ENCODE data around the gene SURF1.
"Not testable (repeated sequence)": the region's sequence is repeated elsewhere in the genome, so short reads cannot be mapped to it uniquely, and the experiment has no call there.

Gene SURF1

DNA sequence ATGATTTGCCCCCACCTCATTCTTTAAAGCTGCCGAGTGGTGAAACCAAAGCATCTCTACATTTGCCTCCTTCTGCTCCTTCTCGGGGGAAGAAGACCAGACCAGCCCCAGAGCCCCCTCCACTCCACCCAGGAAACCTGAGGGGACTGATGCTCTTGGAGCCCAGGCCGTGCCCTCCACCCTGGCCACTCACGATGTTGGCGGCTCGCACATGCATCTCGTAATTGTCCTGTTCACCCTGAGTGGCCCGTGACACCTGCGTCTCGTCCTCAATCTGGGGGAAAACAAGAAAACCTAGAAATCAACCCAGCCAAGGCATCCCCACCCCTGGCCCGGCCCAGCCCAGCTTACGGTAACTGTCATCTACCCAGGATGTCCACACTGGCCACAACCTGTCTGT, 11.3 kb downstream of the SURF1 start:
- DNase-seq (ENCODE audit: low read depth in 2 of 2): no peak

DNA sequence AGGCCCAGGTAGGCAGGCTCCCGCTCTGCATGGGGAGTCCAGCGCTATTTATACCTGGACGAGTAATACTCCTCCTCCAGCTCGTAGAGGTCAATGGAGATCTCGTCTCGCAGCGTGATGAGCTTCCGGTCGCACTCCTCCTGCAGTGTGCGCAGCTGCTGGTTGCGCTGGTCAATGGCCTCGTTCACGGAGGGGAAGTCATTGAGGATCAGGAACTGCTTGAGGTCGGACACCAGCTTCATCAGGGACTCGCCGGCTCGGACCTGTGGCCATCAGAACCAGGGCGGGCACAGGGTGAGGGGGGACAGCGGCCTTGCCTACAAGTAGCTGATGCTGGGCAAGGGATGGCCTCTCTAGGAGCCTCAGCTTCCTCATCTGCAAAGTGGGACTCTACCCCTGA, 12.2 kb downstream of the SURF1 start:
- no peak for DNase-seq (ENCODE audit: low read depth in 2 of 2)

DNA sequence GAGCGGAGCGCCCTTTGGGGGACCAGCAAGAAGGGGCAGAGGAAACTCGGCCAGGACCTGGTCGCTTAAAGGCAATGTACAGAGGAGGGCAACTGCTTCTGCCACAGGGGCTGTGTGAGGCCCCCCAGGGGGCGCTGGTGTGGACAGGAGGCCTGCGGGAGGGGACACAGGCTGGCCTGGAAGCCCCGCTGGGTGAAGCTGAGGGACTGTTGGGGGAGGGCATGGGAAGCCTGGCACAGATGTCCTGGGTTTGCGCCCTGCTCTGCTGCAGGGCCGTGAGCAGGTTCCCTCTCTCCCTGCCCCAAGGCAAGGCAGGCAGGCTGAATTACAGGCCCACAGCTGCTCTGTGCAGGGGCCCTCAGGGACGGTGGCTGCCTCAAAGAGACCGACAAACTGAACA, 13.7 kb downstream of the SURF1 start:
- DNase-seq (ENCODE audit: low read depth in 2 of 2): no peak

DNA sequence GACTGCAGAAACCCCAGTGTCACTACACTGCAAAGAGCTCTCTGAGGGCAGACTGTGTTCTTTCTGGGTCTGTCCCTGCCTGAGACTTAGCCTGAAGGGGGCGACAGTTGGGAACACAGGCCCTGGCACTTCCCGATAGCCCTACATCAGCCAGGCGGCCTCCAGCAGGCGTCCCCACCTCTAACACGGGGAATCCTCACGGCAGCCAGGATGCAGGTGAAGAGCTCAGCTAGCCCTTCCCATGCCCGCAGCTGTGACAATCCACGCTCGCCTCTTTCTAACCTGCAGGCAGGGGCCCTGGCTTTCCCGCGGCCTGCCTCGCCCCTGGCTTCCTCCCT, 14.2 kb downstream of the SURF1 start:
- DNase-seq (ENCODE audit: low read depth in 2 of 2): no peak

DNA sequence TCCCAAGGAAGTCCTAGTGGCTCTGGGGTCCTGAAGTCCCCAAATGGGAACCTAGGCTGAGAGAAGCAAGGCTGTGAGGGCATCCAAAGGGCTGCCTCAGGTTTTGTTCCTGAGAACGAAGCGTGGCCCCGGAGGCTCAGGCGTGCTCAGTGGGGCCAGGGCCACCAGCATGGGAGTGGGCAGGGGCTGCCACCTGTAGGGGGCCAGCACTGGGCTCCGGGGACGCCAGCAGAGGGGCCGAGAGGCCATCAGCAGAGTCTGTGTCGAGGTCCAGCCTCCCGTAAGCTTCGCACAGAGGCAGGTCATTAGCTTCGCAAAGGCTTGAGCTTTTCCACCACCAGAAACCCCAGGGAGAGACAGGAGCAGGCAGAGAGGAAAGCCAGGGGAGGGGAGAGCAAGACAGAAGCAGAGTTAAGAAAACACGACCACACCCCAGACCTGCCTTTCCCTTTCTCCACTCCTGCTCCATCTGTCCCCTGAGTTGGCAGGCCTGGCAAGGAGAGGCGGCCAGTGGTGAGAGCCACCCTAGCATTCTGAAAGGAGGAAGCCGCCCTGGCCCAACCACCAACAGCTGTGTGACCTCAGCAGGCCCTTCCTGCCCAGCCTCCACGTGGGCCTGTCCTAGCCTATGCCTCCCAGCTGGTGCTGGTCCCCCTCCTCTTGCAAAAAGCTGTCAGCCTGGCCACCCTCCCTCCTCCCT, 14.8 kb downstream of the SURF1 start:
- DNase-seq (ENCODE audit: low read depth in 2 of 2): no peak

DNA sequence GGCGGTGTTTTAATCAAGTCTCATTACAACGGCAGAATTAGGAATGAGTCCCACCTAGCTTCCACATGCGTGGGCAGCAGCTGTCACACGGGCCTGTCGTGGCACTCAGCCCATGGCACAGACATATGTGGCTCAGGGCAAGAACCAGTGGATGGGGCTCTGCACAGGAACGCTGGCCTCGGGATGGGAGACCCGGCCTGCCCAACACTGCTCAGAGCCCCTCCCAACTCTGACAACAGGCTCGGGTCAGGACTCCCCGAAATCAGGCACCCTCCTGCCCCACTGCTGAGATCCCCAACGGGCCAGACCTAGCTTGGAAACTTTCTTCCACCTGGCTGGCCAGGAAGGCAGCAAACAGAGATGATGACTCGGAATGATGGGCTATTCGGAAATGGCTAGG, 15.4 kb downstream of the SURF1 start:
- no peak for DNase-seq (ENCODE audit: low read depth in 2 of 2)

DNA sequence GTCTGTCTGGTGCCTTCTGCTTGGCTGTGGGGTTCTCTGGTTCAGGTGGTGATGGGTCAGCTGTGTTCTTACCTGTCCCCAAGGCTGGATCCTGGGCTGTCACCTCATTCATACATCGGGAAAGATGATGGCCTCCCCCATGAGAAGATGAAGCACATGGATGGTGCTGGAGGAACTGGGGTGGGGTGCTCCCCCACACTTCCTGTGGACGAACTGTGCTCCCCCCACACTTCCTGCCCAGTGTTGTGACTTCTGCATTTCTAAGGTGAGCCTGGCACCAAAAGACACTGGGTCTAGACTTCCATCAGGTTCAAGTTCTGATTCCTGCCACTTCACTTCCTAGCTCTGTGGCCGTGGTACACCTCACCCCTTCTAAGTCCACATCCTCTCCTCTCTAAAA, 16.0 kb downstream of the SURF1 start:
- DNase-seq (ENCODE audit: low read depth in 2 of 2): no peak

DNA sequence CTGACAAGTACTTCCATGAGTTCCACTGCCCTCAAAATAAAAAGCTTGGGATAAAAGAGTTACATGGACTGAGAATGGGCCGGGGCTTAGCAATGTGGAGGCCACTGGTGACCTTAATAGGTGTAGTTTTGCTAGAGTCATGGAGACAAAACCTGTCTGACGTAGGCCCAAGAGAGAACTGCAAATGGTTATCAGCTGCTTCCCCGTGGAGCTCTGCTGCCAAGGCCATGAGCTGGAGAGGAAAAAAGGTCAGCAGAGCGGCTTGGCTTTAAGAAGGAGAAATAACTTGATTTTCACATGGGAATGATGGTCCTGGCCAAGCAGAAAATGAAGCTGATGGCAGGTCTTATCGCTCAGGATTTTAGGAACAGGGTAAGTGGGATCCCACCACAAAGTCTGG, 16.6 kb downstream of the SURF1 start:
- no peak for DNase-seq (ENCODE audit: low read depth in 2 of 2)

DNA sequence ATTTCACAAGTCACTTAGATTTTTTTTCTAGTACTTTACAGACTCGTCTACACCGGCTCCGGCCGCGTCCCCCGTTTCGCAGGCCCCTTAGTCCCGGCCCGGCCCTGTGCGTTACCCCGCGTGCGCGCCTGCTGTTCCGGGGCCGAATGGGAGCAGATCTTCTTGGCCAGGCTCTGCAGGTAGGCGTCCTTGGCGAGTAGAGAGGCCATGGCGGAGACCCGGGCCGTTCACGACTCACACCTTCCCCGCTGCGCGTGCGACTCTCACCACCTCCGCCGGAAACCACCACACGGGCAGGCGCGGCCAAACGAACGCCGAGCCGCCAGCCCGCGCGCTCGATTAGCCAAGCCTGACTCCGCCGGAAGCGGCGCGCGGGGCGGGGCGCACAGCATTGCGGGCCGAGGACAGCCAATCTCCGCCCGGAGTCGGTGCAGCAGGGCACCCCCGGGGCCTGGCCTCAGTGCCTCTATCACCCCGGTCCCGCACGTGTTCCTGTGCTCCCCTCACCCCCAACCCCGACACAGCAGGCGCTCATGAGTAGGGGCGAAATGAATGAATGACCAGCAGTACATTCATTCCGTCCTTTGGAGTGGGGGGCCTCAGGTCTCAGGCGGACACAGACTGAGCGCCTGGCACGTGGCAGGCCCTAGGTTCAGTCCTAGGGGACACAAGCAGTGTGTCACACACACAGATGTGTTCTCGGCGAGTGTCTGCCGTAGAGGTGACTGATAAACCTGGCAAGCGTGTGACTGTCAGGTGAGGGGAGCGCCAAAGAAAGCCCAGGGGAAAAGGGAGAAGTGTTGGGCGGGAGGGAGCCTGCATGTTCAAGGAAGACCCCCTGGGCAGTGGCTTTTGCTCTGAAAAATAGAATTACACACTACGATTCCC, 20.1 kb downstream of the SURF1 start, which contains the start of gene SURF6:
SURF6 (minus strand) TSS at position 265 of the 888 bp plus-strand sequence; CDS start at position 209, 56 bp downstream.
- DNase-seq (ENCODE audit: low read depth in 2 of 2): peak; percentile 93

DNA sequence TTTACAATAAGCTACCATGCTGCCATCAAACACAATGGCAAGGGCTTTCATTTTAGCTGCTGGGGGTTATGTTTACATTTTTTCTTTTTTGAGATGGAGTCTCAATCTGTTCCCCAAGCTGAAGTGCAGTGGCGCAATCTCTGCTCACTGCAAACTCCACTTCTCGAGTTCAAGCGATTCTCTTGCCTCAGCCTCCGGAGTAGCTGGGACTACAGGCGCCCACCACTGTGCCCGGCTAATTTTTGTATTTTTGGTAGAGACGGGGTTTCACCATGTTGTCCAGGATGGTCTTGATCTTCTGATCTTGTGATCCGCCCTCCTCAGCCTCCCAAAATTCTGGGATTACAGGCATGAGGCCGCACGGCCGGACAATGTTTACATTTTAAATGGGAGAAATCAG, 21.4 kb downstream of the SURF1 start:
- not testable (repeated sequence) for DNase-seq (ENCODE audit: low read depth in 2 of 2)

DNA sequence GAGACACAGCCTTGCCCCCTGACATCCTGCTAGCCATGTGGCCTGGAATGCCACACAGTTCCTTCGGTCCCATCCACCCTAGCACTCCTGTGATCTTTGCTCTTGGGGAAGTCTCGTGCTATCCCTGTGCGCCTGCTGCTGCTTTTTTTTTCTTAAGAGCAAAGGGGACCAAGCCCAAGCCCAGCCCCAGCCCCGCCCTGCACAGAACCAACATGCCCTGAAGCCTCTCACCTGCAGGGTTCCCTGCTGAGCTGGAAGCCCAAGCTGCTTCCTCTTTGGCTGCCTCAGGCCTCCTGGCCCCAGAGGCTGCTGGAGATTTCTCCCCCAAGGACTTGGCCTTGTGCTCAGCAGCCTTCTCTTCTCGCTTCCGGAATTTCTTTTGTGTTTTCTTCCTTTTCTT, 22.1 kb downstream of the SURF1 start:
- DNase-seq (ENCODE audit: low read depth in 2 of 2): no peak

DNA sequence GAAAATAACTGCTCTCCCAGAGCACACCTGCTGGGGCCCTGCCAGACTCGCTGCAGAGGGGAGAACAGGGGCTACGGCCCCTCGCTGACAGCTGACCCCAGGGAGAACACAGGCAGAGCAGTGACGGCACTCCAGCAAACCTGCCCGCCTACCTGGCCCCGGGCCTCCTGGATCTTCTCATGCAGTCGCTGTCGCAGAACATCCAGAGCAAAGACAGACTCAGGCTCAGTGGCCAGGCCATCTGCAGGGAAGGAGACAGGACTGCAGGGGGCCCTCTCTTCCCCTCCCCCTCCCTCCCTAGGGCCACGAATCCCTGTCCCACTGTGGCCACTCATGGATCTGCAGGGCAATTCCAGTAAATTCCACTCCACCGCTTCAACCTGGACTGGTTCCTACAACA, 22.7 kb downstream of the SURF1 start:
- DNase-seq (ENCODE audit: low read depth in 2 of 2): no peak

DNA sequence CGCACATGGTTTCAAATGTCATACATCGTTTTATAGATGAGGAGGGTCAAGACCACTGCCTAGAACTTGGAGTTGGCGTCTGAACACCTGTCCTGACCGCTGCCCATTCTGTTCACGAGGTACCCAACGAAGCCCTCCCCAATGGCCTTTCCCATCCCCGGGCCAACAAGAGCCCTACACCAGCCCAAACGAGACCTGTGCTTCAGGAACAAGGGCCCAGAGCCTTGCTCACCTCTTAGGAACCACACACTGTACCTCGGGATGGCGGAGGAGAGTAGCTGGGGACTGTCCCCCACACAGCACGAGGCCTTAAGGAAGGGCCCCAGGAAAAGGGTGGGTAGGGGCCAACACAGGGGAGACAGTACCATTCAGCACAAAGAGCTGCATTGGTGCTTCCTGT, 23.3 kb downstream of the SURF1 start:
- no peak for DNase-seq (ENCODE audit: low read depth in 2 of 2)

DNA sequence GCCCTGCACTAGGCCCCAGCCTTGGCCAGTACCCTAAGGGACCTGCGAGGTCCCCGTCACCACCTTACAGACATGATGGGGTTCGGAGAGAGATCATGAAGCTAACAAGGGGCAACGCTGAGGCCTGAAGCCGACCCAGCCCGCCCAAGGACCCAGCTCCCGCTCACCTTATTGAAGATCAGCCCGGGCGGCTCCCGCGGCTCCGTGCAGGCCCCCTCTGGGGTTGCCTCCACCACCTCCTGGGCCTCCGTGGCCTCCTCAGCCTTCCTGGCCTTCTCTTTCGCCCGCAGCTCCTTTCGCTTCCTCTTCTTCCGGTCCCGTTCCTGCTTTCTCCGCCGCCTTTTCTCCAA, 23.9 kb downstream of the SURF1 start:
- no peak for DNase-seq (ENCODE audit: low read depth in 2 of 2)

DNA sequence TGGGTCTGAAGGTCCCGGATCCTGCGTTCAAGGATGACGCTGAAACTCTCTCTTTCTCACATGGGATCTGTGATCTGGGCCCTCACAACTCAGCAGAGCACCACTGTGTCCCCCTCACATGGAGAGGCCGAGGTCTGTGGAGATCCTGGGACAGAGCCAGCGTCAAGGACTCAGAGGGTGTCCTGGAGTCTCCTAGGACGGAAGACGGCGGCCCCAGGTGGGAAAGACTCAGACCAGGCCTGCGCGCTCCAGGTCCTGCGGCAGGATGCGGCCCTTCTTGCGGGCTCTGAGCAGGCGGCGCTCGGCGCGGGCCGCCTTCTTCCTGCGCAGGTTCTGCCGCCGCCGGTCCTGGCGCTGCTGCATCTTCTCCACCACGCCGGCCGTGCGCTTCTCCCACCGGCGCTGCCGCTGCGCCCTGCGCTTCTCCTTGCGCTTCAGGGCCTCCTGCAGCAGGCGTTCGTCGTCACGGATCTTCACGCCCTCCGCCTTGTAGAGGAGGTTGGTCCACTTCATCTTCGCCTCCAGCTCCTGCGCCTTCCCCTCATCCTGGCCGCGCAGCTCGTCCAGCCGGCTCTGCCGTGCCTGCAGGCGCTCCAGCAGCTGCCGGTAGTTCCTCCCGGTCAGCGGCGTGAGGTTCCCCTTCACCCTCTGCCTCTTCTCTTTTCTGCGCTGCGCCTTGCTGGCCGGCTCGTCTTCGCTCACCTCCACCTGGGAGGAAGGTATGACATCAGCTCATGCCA, 24.5 kb downstream of the SURF1 start:
- no peak for DNase-seq (ENCODE audit: low read depth in 2 of 2)

DNA sequence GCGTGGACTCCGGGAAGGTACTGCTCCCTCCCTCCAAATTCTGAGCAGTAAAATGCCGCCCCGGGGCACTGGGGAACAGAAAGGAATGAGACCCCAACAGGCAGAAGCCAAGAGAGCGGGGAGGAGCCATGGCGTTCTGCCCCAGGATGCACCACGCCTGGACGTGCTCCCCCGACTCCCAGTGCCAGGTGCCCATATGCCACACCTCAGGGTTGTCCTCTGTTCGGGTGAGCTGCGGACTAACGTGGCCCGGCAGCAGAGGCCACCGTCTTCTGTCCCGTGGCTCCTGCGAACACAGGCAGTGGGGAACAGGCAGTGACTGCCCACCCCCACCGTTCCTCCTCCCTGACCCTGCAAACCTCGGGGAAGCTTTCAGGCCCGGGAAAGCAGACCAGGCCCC, 25.1 kb downstream of the SURF1 start:
- no peak for DNase-seq (ENCODE audit: low read depth in 2 of 2)

DNA sequence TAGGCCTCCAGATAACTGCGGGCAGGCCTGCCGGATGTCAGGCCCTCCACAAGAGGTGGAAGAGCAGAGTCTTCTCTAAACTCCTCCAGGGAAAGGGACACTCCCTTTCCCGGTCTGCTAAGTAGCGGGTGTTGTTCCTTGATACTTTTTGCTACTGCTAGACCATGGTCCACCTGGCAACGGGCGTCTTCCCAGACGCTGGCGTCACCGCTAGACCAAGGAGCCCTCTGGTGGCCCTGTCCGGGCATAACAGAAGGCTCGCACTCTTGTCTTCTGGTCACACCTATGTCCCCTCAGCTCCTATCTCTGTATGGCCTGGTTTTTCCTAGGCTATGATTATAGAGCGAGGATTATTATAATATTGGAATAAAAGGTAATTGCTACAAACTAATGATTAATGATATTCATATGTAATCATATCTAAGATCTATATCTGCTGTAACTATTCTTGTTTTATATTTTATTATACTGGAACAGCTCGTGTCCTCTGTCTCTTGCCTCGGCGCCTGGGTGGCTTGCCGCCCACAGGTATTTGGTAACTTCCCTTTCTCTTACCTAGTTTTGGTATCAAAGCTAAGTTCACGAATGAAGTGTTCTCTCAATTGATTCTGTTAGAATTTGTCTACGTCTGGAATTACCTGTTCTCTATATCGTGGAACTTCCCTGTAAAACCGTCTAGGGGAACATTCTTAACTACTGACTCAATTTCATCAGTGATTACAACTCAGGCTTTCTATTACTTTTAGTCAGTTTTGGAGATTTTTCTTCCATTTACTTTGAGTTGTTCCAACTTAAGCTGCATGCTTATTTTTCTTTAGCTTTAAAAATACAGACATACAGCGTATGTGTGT, 26.8 kb downstream of the SURF1 start:
- not testable (repeated sequence) for DNase-seq (ENCODE audit: low read depth in 2 of 2)

DNA sequence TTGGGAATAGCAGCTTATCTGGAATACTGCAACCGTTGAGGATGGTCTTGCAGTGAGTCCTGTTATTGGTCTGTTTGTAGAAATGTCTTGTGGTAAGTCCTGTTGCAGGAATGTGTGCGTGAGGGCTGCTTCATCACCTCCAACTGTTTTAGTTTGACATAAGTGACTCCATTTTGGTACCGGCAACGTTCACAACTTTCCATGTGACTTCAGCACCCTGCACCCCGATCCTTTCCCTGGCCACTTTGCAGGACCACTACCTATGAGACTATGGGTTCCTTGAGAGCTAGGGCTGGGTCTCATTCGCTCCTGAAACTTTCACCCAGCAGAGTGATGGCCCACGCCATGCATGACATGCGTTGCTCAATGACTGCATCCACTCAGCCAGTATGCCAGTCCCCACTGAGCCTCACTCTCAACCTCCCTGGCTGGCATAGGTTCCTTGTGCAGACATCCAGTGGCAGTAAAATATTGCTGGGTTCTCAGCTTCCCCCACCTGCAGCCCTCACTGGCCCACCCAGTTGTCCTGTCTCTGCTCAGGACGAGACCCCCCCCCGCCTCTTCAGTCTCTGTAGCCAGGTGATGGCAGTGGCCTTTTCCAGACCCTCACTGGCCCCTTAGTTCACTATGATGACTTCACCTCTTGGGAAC, 28.3 kb downstream of the SURF1 start:
- DNase-seq (ENCODE audit: low read depth in 2 of 2): no peak

DNA sequence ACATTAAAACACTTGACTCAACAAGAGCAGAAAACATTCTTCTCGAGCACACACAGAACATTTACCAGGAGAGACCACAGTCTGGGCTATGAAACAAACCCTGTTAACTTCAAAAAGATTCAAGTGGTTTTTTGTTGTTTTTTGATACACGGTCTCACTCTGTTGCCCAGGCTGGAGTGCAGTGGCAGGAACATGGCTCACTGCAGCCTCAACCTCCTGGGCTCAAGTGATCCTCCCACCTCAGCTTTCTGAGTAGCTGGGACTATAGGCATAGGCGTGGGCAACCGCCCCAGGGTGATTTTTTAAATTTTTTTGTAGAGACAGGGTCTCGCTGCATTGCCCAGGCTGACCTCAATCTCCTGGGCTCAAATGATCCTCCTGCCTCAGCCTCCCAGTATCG, 29.3 kb downstream of the SURF1 start:
- not testable (repeated sequence) for DNase-seq (ENCODE audit: low read depth in 2 of 2)

DNA sequence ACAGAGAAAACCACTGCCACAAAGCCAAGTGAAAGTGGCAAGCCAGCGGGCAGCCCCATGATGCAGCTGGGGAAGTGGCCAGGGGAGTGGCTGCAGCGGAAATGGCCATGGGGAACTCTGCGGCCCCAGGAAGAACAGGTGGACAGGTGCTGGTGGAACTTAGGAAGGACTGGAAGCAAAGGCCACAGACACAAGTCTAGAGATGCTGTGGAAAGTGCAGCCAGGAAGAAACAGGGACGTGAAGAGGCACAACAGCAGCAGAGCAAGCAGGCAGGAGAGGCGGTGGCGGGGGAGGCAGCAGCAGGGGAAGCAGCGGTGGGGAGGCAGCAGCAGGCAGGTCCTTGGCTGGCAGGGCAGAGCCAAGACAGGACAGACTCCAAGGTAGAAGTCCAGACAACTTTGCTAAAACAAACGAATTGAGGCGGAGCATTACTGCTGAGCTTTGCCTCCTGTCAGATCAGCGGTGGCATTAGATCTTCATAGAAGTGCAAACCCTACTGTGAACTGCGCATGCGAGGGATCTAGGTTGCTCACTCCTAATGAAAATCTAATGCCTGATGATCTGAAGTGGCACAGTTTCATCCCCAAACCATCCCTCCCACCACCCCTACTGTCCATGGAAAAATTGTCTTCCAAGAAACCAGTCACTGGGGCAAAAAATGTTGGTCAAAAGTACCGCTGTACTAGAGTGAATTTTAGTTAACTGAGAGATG, 32.1 kb downstream of the SURF1 start:
- no peak for DNase-seq (ENCODE audit: low read depth in 2 of 2)

DNA sequence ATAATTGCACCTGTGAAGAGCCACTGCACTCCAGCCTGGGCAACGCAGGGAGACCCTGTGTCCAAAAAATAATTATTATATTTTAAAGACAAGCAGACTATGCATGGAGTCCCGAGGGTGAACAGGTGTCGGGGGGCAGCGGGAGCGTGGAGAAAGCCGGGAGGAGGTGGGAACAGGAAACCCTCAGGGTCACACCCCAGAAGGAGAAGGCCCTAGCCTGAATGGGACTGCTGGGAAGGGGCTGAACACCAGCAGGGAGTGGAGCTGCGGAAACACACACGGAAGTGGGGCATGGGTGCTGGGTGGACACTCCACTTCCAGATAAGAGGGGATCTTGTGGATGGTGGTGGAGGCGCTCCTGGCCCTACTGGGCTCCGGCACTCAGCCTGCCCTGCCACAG, 33.1 kb downstream of the SURF1 start:
- no peak for DNase-seq (ENCODE audit: low read depth in 2 of 2)

All from stimulated activated CD4-positive, alpha-beta T cell treated with anti-CD3 and anti-CD28 coated beads, Interleukin-4, amount 100 ng/mL, for 48 hours (primary cell).